ENCODE measurements around the gene SELENOH.

SELENOH gene

GRCh38 chr11:57791321-57792059 is 50.2 kb downstream of the SELENOH start:
- Histone ChIP-seq H3K4me3 (ENCODE audit: low read length) (no peak overlapping the region), H3K9me3 (ENCODE audit: control insufficient read depth, low read length) (no peaks in the 10 kb centered on the region), H3K36me3 (ENCODE audit: control insufficient read depth, insufficient read depth, low read length) (peaks cover 9% of the 10 kb centered on the region), H3K27me3 (ENCODE audit: control insufficient read depth, insufficient read depth, low read length) (no peaks in the 10 kb centered on the region), H3K4me1 (ENCODE audit: control insufficient read depth, insufficient read depth, low read length) (peaks cover 67% of the 10 kb centered on the region), H3K9ac (ENCODE audit: low read length) (peak overlapping the region; percentile 18)

GRCh38 chr11:57792060-57792541 is 50.8 kb downstream of the SELENOH start:
- H3K4me1 ChIP-seq (ENCODE audit: control insufficient read depth, insufficient read depth, low read length): peaks cover 65% of the 10 kb centered on the region
- H3K4me3 ChIP-seq (ENCODE audit: low read length): no peak overlapping the region
- H3K36me3 ChIP-seq (ENCODE audit: control insufficient read depth, insufficient read depth, low read length): peaks cover 14% of the 10 kb centered on the region
- H3K27me3 ChIP-seq (ENCODE audit: control insufficient read depth, insufficient read depth, low read length): no peaks in the 10 kb centered on the region
- peak overlapping the region; percentile 18 for H3K9ac ChIP-seq (ENCODE audit: low read length)
- no peaks in the 10 kb centered on the region for H3K9me3 ChIP-seq (ENCODE audit: control insufficient read depth, low read length)

- Histone ChIP-seq H3K9me3 (ENCODE audit: control insufficient read depth, low read length) (no peaks in the 10 kb centered on the region), H3K36me3 (ENCODE audit: control insufficient read depth, insufficient read depth, low read length) (peaks cover 14% of the 10 kb centered on the region), H3K4me3 (ENCODE audit: low read length) (no peak overlapping the region), H3K9ac (ENCODE audit: low read length) (peak overlapping the region; percentile 40), H3K4me1 (ENCODE audit: control insufficient read depth, insufficient read depth, low read length) (peaks cover 60% of the 10 kb centered on the region), H3K27me3 (ENCODE audit: control insufficient read depth, insufficient read depth, low read length) (no peaks in the 10 kb centered on the region)
Measured at GRCh38 chr11:57792870-57793269, 51.6 kb downstream of the SELENOH start.

All from mucosa of stomach (tissue), 1 donor.